Testis (tissue), 3 donors: ENCODE data around the gene HRC. TPM values are rescaled to one million over a fixed set of nuclear protein-coding genes. Genes with fewer than 3 reads are reported as not detected.
A peak's percentile ranks its signal among the peaks of the same experiment; 100 is the strongest.
"Not testable (repeated sequence)": the region's sequence is repeated elsewhere in the genome, so short reads cannot be mapped to it uniquely, and the experiment has no call there.

Source experiments
- DNase-seq: peaks from one replicate; pipeline ENCODE4 v3.0.0-alpha.2; 2019
- H3K27ac ChIP-seq, 2 donors: fragments of 200-600 bp; sonication (generic); one replicate each; pipeline ENCODE4 v1.5.1; 2019
- H3K27me3 ChIP-seq: fragments of 200-600 bp; sonication (generic); one replicate; pipeline ENCODE4 v1.5.1; 2019
- H3K36me3 ChIP-seq: fragments of 200-600 bp; sonication (generic); one replicate; pipeline ENCODE4 v1.5.1; 2017; ENCODE audit warnings: low read depth; ENCODE audit errors: missing control alignments
- H3K4me1 ChIP-seq: fragments of 200-600 bp; sonication (generic); one replicate; pipeline ENCODE4 v1.5.1; 2019
- H3K4me3 ChIP-seq, 2 donors: fragments of 200-600 bp; sonication (generic); one replicate each; pipeline ENCODE4 v1.5.1; 2017 to 2019
- H3K9me3 ChIP-seq: fragments of 200-600 bp; sonication (generic); one replicate; pipeline ENCODE4 v1.5.1; 2017
- POLR2A ChIP-seq: fragments of 450-650 bp; IDR thresholded peaks from one replicate; pipeline ENCODE4 v1.6.1; 2017; ENCODE audit warnings: antibody characterized with exemption, mild to moderate bottlenecking, moderate library complexity
- WGBS, 2 donors: methylation state at CpG; one replicate each; pipeline ENCODE4 v1.1.5; 2018; 5-methylcytosine and 5-hydroxymethylcytosine counted together
- intact Hi-C: fragments of 100-400 bp; cut with DNase I; formaldehyde crosslinking; loops from one replicate; pipeline ENCODE4 v1.15.1; 2023; ENCODE audit warnings: low total_unique reads
- polyA plus RNA-seq: library from polyadenylated mRNA; stranded (reverse); fragments of 350-450 nt; fragmentation: Illumina TruSeq; extraction: RNeasy Lipid Tissue Mini Kit (QIAGEN cat#74804); gene quantifications from one replicate; pipeline ENCODE4 v1.2.3, GENCODE V29; 2014; ENCODE audit warnings: low read depth, low replicate concordance; ENCODE audit not compliant: insufficient read depth
- total RNA-seq, 2 donors: library from RNA; depleted of rRNA; stranded (reverse); fragments of >200 nt; gene quantifications; one replicate each; pipeline ENCODE4 v1.2.3, GENCODE V29; 2016
- TF ChIP-seq, protein P1 (sequence below), 3 experiments: fragments of 450-650 bp in 2 of 3; fragments of 200-600 bp in 1 of 3; sonication (generic) in 1 of 3; IDR thresholded peaks; one replicate each; pipeline ENCODE4 v1.5.1; 2016 to 2019; ENCODE audit warnings: antibody characterized with exemption in 3 of 3, mild to moderate bottlenecking in 2 of 3, moderate library complexity in 1 of 3

The HRC gene
- total and polyA plus RNA-seq, 3 donors from 2014 or later, result 1.8 to 5.4 (median 4.1) TPM

DNA sequence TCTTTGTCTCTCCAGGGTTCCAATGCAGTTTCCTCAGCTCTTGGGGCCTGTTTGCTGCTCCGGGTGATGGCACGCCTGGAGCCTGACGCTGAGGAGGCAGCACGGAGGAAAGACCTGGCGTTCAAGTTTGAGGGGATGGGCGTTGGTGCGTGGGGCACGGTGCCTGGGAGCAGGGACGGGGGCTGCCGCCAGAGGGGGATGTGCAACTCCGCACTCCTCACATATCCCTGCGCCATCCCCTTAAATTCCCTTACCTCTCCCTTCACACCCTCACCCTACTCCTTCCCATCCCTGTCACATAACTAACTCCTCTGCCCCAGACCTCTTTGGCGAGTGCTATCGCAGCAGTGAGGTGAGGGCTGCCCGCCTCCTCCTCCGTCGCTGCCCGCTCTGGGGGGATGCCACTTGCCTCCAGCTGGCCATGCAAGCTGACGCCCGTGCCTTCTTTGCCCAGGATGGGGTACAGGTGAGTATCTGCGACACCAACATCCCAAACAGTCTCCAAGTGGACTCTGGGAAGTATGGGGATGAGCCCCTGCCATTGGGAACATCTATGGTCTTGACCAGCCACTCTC is 33.5 kb upstream of the HRC start:
- TF ChIP-seq, protein P1, sequence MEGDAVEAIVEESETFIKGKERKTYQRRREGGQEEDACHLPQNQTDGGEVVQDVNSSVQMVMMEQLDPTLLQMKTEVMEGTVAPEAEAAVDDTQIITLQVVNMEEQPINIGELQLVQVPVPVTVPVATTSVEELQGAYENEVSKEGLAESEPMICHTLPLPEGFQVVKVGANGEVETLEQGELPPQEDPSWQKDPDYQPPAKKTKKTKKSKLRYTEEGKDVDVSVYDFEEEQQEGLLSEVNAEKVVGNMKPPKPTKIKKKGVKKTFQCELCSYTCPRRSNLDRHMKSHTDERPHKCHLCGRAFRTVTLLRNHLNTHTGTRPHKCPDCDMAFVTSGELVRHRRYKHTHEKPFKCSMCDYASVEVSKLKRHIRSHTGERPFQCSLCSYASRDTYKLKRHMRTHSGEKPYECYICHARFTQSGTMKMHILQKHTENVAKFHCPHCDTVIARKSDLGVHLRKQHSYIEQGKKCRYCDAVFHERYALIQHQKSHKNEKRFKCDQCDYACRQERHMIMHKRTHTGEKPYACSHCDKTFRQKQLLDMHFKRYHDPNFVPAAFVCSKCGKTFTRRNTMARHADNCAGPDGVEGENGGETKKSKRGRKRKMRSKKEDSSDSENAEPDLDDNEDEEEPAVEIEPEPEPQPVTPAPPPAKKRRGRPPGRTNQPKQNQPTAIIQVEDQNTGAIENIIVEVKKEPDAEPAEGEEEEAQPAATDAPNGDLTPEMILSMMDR (IDR thresholded peaks at IDR 0.05), result no peak
- no peak for TF ChIP-seq POLR2A
- no peak for DNase-seq
- Histone ChIP-seq H3K4me3 (peak overlapping the region in 1 of 2 donors; percentile 20), H3K4me1 (no peaks in the 10 kb centered on the region), H3K36me3 (peaks cover 3% of the 10 kb centered on the region), H3K9me3 (no peaks in the 10 kb centered on the region), H3K27ac (no peak overlapping the region), H3K27me3 (no peaks in the 10 kb centered on the region)
- intact Hi-C loops, result no loop called here
- 64 to 70% methylated on average over 21 of the region's 21 CpGs for WGBS, 2 donors

DNA sequence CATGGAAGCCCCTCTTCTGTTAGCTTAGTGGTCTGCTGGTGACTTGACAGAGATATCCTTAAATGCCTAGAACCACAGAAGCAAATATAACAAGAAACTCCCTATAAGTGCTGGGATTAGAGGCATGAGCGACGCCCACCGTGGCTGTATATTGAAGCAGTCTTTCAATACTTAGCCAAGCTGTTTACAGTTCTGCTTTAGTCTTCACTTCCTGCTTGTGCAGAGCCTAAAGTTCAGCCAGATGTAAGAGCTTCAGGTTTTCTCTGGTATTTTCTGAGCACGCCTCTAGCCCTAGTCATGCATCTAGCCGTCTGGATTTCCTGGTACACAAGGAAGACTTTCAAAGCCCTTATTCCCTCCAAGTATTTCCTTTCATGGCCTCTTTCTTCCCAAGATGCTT is 30.9 kb upstream of the HRC start:
- DNase-seq, result no peak
- no peak for TF ChIP-seq POLR2A
- TF ChIP-seq, protein P1 (IDR thresholded peaks at IDR 0.05), result no peak
- intact Hi-C loops, result no loop called here
- Histone ChIP-seq H3K27me3 (no peaks in the 10 kb centered on the region), H3K9me3 (no peaks in the 10 kb centered on the region), H3K36me3 (no peaks in the 10 kb centered on the region), H3K4me1 (no peaks in the 10 kb centered on the region), H3K27ac (no peak overlapping the region), H3K4me3 (no peak overlapping the region)
- 89 to 93% methylated on average over 5 of the region's 5 CpGs for WGBS, 2 donors

DNA sequence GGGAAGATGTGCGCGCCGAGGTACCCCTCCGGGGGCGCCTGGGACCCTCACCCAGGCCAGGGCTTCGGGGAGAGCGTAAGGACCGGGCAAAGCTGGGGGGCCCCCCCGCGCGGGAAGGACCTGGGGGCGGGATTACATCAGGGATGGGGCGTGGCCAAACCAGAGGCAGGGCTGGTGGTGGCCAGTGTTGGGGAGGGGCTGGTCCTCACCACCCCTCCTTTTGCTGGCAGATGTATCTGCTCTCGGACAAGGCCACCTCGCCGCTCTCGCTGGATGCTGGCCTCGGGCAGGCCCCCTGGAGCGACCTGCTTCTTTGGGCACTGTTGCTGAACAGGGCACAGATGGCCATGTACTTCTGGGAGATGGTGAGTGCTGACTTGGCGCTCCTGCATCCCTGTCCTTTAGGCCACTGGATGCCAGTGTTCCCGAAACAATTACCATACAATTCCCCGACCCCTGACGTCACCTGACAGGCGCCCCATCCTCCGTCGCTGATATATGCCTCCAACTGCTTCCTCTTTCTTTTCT is 27.7 kb upstream of the HRC start:
- WGBS, 2 donors, result 49 to 61% methylated on average over 16 to 26 of the region's 26 CpGs
- H3K36me3 ChIP-seq, result no peaks in the 10 kb centered on the region

DNA sequence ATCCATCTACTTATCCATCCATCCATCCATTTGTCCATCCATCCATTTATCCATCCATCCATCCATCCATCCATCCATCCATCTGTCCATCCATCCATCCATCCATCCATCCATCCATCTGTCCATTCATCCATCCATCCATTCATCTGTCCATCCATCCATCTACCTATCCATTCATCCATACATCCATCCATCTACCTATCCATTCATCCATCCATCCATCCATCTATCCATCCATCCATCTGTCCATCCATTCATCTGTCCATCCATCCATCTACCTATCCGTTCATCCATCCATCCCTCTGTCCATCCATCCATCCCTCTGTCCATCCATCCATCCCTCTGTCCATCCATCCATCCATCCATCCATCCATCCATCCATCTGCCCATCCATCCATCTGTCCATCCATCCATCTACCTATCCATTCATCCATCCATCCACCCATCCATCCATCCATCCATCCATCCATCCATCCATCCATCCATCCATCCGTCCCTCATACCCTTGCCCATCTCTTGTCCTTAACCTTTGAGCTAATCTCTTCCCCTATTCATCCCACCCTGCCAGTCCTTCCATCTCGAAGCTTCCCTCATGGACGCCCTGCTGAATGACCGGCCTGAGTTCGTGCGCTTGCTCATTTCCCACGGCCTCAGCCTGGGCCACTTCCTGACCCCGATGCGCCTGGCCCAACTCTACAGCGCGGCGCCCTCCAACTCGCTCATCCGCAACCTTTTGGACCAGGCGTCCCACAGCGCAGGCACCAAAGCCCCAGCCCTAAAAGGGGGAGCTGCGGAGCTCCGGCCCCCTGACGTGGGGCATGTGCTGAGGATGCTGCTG is 27.0 kb upstream of the HRC start:
- H3K4me1 ChIP-seq, H3K27me3 ChIP-seq, H3K27ac ChIP-seq, intact Hi-C loops, DNase-seq, H3K36me3 ChIP-seq, H3K9me3 ChIP-seq: not testable (repeated sequence)
- 60 to 72% methylated on average over 17 to 20 of the region's 20 CpGs for WGBS, 2 donors
- H3K4me3 ChIP-seq, result peak overlapping the region in 1 of 2 donors; percentile 1

More for the DNA sequence above, 27.7 kb upstream of the HRC start:
- H3K4me1 ChIP-seq, result no peaks in the 10 kb centered on the region
- no peak overlapping the region for H3K27ac ChIP-seq
- intact Hi-C loops, result no loop called here
- peak overlapping the region in 1 of 2 donors; percentile 1 for H3K4me3 ChIP-seq
- DNase-seq, result no peak
- TF ChIP-seq, protein P1 (IDR thresholded peaks at IDR 0.05), result no peak
- no peak for TF ChIP-seq POLR2A
- no peaks in the 10 kb centered on the region for H3K9me3 ChIP-seq
- H3K27me3 ChIP-seq, result no peaks in the 10 kb centered on the region

DNA sequence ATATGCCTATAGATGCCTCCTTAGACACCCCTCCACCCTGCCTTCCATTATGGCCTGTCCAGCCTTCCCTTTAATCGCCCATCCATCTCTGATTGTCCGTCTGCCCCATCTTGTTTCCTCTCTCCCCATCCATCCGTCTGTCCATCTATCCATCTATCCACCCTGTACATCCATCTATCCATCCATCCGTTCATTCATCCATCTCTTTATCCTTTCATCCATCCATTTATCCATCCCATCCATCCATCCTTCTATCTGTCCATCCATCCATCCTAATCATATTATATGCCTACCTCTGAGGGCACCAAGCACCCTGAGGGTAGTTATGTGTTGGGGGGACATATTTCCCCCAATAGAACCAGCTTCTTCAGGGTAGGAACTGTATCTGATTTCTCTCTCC is 25.5 kb upstream of the HRC start:
- no peaks in the 10 kb centered on the region for H3K9me3 ChIP-seq
- 91 to 97% methylated on average over 4 of the region's 4 CpGs for WGBS, 2 donors
- H3K27ac ChIP-seq, result no peak overlapping the region
- intact Hi-C loops, result no loop called here
- no peaks in the 10 kb centered on the region for H3K4me1 ChIP-seq
- no peak for TF ChIP-seq POLR2A
- TF ChIP-seq, protein P1 (IDR thresholded peaks at IDR 0.05), result no peak
- H3K27me3 ChIP-seq, result no peaks in the 10 kb centered on the region
- no peaks in the 10 kb centered on the region for H3K36me3 ChIP-seq
- DNase-seq, result no peak
- no peak overlapping the region for H3K4me3 ChIP-seq
